ENCODE results near the gene CCDC175. TPM values are rescaled to one million over a fixed set of nuclear protein-coding genes. Genes with fewer than 3 reads are reported as not detected.

Gene CCDC175
- not detected in 2 replicates for total RNA-seq

DNA sequence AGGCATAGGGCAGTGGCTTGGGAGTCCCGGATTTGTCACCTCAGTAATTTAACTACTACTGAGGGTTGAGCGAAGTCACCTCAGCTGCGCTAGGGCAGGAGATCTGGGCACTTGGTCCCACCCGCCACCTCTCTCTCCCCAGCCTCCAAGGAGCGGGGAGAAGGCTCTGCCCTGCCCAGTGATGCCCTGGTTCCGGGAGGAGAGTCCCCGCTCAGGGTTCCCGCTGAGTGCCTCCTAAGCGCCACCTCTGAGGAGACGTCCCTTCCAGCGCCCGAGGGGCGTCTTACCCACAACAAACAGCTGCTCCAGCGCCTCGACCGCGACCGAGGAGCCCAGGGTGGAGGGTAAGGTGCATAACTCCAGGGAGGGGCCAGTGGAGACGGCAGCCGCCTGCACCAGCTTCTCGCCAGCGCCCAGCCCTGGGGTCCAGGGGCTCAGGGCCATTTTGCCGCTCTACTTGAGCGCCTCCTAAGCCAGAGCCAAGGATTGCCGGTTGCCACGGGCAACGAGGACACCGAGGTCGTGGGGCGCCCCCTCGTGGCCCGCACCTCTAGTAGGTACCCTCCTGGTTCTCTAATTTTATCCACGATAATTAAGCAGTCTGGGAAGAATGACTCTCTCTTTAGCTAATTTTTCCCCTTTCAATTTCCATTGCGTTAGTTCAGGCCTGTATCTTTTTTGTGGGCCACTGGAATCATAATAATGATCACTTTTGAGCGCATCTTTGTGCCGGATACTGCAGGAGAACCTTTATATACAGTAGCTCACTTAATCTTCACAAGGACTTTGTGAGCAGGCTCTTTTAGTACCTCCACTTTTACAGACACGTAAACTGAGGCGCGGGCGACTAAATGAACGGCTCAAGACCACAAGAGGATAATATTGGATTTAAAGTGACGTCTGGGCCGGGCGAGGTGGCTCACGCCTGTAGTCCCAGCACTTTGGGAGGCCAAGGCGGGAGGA, at the start of gene CCDC175:
Gene CCDC175 (minus strand): TSS at position 481 of the 963 bp plus-strand sequence. CDS start 37 bp downstream, at position 444.

DNA sequence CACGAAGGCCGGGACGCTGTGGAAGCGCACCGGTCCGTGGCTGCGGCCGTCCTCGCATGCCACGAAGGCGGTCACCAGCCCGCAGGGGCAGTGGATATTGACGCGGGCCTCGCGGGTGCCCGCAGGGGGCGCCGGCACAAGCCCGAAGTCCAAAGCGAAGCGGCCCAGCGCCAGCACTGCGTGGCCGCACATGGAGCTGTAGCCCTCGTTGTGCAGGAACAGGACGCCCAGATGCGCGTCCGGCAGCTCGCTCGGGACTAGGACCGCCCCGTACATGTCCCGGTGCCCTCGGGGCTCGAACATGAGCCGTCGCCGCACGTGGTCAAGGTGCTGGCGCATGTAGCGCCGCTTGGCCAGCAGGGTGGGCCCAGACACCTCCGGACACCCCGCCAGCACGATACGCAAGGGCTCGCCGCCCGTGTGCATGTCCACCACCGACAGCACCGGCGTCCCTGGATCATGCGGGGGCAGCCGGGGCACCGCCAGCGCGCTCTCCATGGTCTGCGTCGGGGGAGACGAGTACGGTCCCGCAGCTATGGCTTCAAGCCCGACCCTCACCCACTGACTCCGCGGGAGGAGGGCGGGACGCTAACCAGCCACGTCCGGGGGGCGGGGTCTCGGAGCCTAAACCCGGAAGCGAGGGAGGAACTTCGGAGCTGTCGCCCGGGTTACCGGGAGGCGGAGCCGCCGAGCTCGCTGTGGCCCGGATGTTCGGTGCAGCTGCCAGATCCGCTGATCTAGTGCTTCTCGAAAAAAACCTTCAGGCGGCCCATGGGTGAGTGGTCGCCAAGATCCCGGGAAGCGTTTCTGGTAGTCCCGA, 92.6 kb downstream of the CCDC175 start, which contains the start of the genes JKAMP and L3HYPDH:
Gene JKAMP (plus strand): TSS at position 699 of the 820 bp plus-strand sequence. CDS start 73 bp downstream, at position 772.
Gene L3HYPDH (minus strand): TSS at position 590 of the 820 bp plus-strand sequence. CDS start 92 bp downstream, at position 498.

DNA sequence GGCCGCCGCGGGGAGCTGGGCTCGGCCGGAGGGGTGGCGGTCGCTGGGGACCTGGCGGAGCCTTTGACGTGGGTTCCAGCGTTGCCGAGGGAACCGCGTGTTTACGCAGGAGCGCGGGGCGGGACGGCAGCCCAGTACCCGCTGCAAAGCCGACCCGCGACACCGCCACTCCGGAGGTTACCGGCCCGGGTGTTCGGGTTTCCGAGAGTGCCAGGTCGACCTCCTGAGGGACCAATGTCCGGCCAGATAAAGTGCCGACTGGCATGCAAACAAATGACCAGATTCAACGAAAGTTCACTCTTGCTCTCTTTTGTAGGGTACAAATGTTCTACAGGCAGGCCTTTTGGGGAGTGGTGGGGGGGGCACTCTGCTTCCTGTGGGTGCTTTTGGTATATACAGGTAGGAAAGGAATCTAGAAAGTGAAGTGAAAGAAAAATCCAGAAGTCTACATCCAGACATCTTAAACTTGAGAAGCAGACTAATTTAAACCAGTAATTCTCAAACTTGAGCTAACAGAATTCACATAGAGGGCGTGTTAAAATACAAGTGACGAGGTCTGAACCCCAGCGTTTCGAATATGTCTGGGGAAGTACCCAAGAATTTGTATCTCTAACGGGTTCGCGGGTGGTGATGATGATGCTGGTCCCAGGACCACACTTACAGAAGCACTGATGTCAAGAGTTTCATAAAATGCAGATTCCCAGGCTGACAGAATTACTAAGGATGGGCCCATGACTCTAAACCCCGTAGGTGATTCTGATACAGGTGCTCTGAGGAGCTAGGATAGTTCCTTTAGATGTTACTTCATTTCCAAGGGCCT, 111.1 kb downstream of the CCDC175 start, which contains the start of gene GPR135:
Gene GPR135 (minus strand): TSS at position 65 of the 820 bp plus-strand sequence. CDS start 154 bp downstream, outside the sequence.

Other genes starting within 250 kb of the CCDC175 start
- gene GPR135, start 111.4 kb downstream of the CCDC175 start, total RNA-seq: 1.0 and 2.6 TPM in 2 replicates
- 21.3 and 38.9 TPM in 2 replicates for gene L3HYPDH, start 92.4 kb downstream of the CCDC175 start, total RNA-seq
- gene JKAMP, start 92.3 kb downstream of the CCDC175 start, total RNA-seq: 55.5 and 148 TPM in 2 replicates